ENCODE data around the gene CDCA3.

The CDCA3 gene

GRCh38 chr12:6819106-6820030, 31.7 kb downstream of the CDCA3 start:
- DNase-seq = no peak

GRCh38 chr12:6818645-6819044, 32.4 kb downstream of the CDCA3 start:
- no peak for DNase-seq

- no peak for DNase-seq
These were observed 32.9 kb downstream of the CDCA3 start for GRCh38 chr12:6818222-6818621.

GRCh38 chr12:6817662-6818157, 33.4 kb downstream of the CDCA3 start:
- DNase-seq = no peak

- no peak for DNase-seq
These were observed 34.0 kb downstream of the CDCA3 start for GRCh38 chr12:6817098-6817497.

- no peak for DNase-seq
These were observed 34.5 kb downstream of the CDCA3 start for GRCh38 chr12:6816598-6816997.

- DNase-seq = no peak
These were observed 37.7 kb downstream of the CDCA3 start for GRCh38 chr12:6813363-6813762.

- DNase-seq = no peak
These were observed 40.3 kb downstream of the CDCA3 start for GRCh38 chr12:6810758-6811157.

- no peak for DNase-seq
These were observed 42.0 kb downstream of the CDCA3 start for GRCh38 chr12:6809056-6809455.

- DNase-seq = no peak
These were observed 43.9 kb downstream of the CDCA3 start for GRCh38 chr12:6807170-6807569.

GRCh38 chr12:6799147-6799546, 51.9 kb downstream of the CDCA3 start:
- DNase-seq = no peak
